CD14-positive monocyte (primary cell): ENCODE measurements around the gene ARFGAP1. TPM values are rescaled to one million over a fixed set of nuclear protein-coding genes. Genes with fewer than 3 reads are reported as not detected.

Experiments used
- DNase-seq, 3 donors: peaks; one replicate each; pipeline ENCODE4 v3.0.0-alpha.2; 2011 to 2022
- H2AFZ ChIP-seq: 2 replicates; pipeline ENCODE4 v1.6.0; 2012; ENCODE audit warnings: mild to moderate bottlenecking, low read depth, low read length, inconsistent platforms; ENCODE audit not compliant: insufficient read depth, poor library complexity, severe bottlenecking
- H3K27ac ChIP-seq, 2 donors: 1 replicate in 1 of 2; 2 replicates in 1 of 2; pipeline ENCODE4 v1.5.1; 2012 to 2013; ENCODE audit warnings: low read length in 2 of 2, control low read depth in 1 of 2, inconsistent platforms in 1 of 2, low read depth in 1 of 2, mild to moderate bottlenecking in 1 of 2
- H3K27me3 ChIP-seq, 2 donors: one replicate each; pipeline versions ENCODE4 v1.6.0 to v1.6.1; 2011 to 2013; ENCODE audit warnings: low read length in 2 of 2; ENCODE audit not compliant: control insufficient read depth in 2 of 2, insufficient read depth in 2 of 2
- H3K36me3 ChIP-seq, 2 donors: replicated peaks in 1 of 2; 1 replicate in 1 of 2; 2 replicates in 1 of 2; pipeline versions ENCODE4 v1.5.1 to v1.6.1; 2012 to 2013; ENCODE audit warnings: low read length in 2 of 2, control low read depth in 1 of 2, inconsistent platforms in 1 of 2, mild to moderate bottlenecking in 1 of 2; ENCODE audit not compliant: insufficient read depth in 2 of 2, control insufficient read depth in 1 of 2
- H3K4me1 ChIP-seq, 2 donors: 1 replicate in 1 of 2; 2 replicates in 1 of 2; pipeline versions ENCODE4 v1.5.1 to v1.6.1; 2012 to 2013; ENCODE audit warnings: low read length in 2 of 2, control low read depth in 1 of 2, inconsistent platforms in 1 of 2, mild to moderate bottlenecking in 1 of 2, moderate library complexity in 1 of 2; ENCODE audit not compliant: insufficient read depth in 2 of 2, control insufficient read depth in 1 of 2
- H3K4me2 ChIP-seq: replicated peaks from 2 replicates; pipeline ENCODE3; 2012; ENCODE audit warnings: low read length, moderate library complexity, mild to moderate bottlenecking; ENCODE audit not compliant: poor library complexity, severe bottlenecking; ENCODE audit errors: extremely low read depth
- H3K4me3 ChIP-seq, 3 experiments: fragments of 200-600 bp in 1 of 3; sonication (generic) in 1 of 3; replicated peaks in 1 of 3; 1 replicate in 2 of 3; 2 replicates in 1 of 3; pipeline ENCODE4 v1.5.1; 2011 to 2013; ENCODE audit warnings: low read length in 3 of 3, mild to moderate bottlenecking in 3 of 3, control low read depth in 2 of 3, low read depth in 2 of 3, inconsistent platforms in 1 of 3, moderate library complexity in 1 of 3
- H3K79me2 ChIP-seq: 2 replicates; pipeline ENCODE4 v1.6.0; 2012; ENCODE audit warnings: mild to moderate bottlenecking, control low read depth, inconsistent platforms, low read length, moderate library complexity; ENCODE audit not compliant: insufficient read depth
- H3K9ac ChIP-seq: 2 replicates; pipeline ENCODE4 v1.6.0; 2017; ENCODE audit warnings: low read length, mild to moderate bottlenecking; ENCODE audit not compliant: insufficient read depth, poor library complexity, severe bottlenecking
- H3K9me3 ChIP-seq, 2 donors: replicated peaks in 1 of 2; 1 replicate in 1 of 2; 2 replicates in 1 of 2; pipeline versions ENCODE4 v1.5.1 to v1.6.1; 2012 to 2013; ENCODE audit warnings: low read length in 2 of 2, control low read depth in 1 of 2; ENCODE audit not compliant: control insufficient read depth in 1 of 2, insufficient read depth in 1 of 2
- H4K20me1 ChIP-seq: 2 replicates; pipeline ENCODE4 v1.6.0; 2012; ENCODE audit warnings: mild to moderate bottlenecking, low read length, control low read depth, moderate library complexity; ENCODE audit not compliant: insufficient read depth
- H3K27ac Mint-ChIP-seq, 7 donors: one replicate each; pipeline ENCODE4 v1.8.0; 2020; ENCODE audit warnings: mild to moderate bottlenecking in 7 of 7, mixed read lengths in 7 of 7, moderate library complexity in 6 of 7, inconsistent platforms in 2 of 7
- H3K27me3 Mint-ChIP-seq, 3 donors: one replicate each; pipeline ENCODE4 v1.8.0; 2021 to 2022; ENCODE audit warnings: low read depth in 3 of 3, mild to moderate bottlenecking in 3 of 3, mixed read lengths in 3 of 3, moderate library complexity in 3 of 3, inconsistent platforms in 1 of 3
- H3K36me3 Mint-ChIP-seq, 2 donors: one replicate each; pipeline ENCODE4 v1.8.0; 2020; ENCODE audit warnings: mixed read lengths in 2 of 2, inconsistent platforms in 1 of 2, mild to moderate bottlenecking in 1 of 2
- H3K4me1 Mint-ChIP-seq: one replicate; pipeline ENCODE4 v1.8.0; 2020; ENCODE audit warnings: mild to moderate bottlenecking, mixed read lengths
- H3K4me3 Mint-ChIP-seq, 2 donors: one replicate each; pipeline ENCODE4 v1.8.0; 2020; ENCODE audit warnings: mild to moderate bottlenecking in 2 of 2, mixed read lengths in 2 of 2, moderate library complexity in 1 of 2
- H3K9me3 Mint-ChIP-seq, 7 donors: one replicate each; pipeline ENCODE4 v1.8.0; 2020 to 2022; ENCODE audit warnings: mixed read lengths in 7 of 7, mild to moderate bottlenecking in 6 of 7, moderate library complexity in 6 of 7, inconsistent platforms in 2 of 7
- WGBS: methylation state at CpG from one replicate; pipeline ENCODE4 v1.1.5; 2013; ENCODE audit warnings: missing lambda C conversion rate; ENCODE audit not compliant: insufficient coverage; 5-methylcytosine and 5-hydroxymethylcytosine counted together
- intact Hi-C, 2 donors: fragments of 100-400 bp; cut with micrococcal nuclease; formaldehyde crosslinking; loops; one replicate each; pipeline versions ENCODE4 v1.15.0 to v1.15.1; 2023
- polyA plus RNA-seq, 3 donors: library from polyadenylated mRNA; depleted of rRNA in 1 of 3; unstranded in 2 of 3; stranded (reverse) in 1 of 3; fragments of 300-500 nt in 2 of 3; fragments of >200 nt in 1 of 3; fragmentation: Illumina TruSeq in 2 of 3; gene quantifications; 1 replicate in 2 of 3; 2 replicates in 1 of 3; pipeline ENCODE4 v1.2.3, GENCODE V29; 2012 to 2021
- TF ChIP-seq, protein P1 (sequence below): fragments of 200-600 bp; IDR thresholded peaks from one replicate; pipeline ENCODE4 v1.8.0; 2022; ENCODE audit warnings: antibody characterized with exemption, mild to moderate bottlenecking

Gene ARFGAP1
- polyA plus RNA-seq, 3 donors = 11.2 to 99.8 (median 14.1) TPM

DNA sequence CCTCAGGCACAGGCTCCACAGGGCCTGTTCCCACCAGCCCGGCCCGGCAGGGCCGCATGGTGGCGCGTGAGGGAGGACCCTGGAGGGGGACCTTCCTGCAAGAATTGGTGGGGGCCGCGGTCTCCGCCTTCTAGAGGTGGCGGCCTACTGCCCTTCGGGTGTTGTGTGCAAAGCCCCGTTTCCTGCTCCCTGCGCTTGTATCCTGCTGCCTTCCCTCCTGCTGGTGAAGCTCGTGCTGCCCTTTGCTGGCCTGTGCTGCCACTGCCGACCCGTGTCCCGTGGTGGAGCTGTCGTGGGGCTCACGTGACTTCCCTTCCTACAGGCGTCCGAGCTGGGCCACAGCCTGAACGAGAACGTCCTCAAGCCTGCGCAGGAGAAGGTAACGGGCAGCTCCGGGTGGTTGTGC is 11.9 kb downstream of the ARFGAP1 start:
- 75% methylated on average over 20 of the region's 25 CpGs for WGBS

DNA sequence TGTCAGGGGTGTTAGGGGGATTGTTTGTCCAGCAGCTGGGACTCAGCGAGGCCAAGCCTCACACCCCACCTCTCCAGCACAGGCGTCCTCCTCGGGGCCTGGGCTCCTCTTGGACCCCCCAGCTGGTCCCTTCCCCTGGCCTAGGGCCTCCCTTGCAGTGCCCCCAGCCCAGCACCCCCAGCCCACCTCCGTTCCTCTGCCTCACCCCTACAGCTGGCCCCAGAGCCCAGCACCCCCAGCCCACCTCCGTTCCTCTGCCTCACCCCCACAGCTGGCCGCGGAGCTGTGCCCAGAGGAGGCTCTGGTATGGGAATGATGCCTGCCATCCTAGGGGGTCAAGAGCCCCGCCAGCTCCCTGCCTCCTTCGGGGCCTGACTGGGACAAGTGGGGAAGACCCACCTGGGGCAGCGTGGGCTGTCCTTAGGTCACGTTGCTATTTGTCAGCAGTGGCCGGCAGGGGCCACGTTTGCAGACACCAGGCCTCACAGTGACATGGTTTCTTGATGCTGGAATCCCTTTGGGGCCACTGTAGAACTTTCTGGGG is 12.4 kb downstream of the ARFGAP1 start:
- TF ChIP-seq, protein P1, sequence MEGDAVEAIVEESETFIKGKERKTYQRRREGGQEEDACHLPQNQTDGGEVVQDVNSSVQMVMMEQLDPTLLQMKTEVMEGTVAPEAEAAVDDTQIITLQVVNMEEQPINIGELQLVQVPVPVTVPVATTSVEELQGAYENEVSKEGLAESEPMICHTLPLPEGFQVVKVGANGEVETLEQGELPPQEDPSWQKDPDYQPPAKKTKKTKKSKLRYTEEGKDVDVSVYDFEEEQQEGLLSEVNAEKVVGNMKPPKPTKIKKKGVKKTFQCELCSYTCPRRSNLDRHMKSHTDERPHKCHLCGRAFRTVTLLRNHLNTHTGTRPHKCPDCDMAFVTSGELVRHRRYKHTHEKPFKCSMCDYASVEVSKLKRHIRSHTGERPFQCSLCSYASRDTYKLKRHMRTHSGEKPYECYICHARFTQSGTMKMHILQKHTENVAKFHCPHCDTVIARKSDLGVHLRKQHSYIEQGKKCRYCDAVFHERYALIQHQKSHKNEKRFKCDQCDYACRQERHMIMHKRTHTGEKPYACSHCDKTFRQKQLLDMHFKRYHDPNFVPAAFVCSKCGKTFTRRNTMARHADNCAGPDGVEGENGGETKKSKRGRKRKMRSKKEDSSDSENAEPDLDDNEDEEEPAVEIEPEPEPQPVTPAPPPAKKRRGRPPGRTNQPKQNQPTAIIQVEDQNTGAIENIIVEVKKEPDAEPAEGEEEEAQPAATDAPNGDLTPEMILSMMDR = no peak
- Histone ChIP-seq H2AFZ (no peak overlapping the region), H3K9ac (no peak overlapping the region), H3K9me3 (no peaks in the 10 kb centered on the region), H3K4me1 (no peaks in the 10 kb centered on the region), H3K79me2 (no peaks in the 10 kb centered on the region), H3K27me3 (no peaks in the 10 kb centered on the region), H3K4me3 (no peak overlapping the region), H3K4me2 (no peak overlapping the region), H3K36me3 (peaks cover 72 to 89% of the 10 kb centered on the region in 2 donors), H3K27ac (no peak overlapping the region), H4K20me1 (peaks cover 15% of the 10 kb centered on the region)
- no peak overlapping the region for H3K27ac Mint-ChIP-seq
- peaks cover 6% of the 10 kb centered on the region for H3K4me1 Mint-ChIP-seq
- peaks cover 44 to 82% of the 10 kb centered on the region in 2 donors for H3K36me3 Mint-ChIP-seq
- no peak for DNase-seq
- no peak overlapping the region for H3K4me3 Mint-ChIP-seq
- H3K9me3 Mint-ChIP-seq = no peaks in the 10 kb centered on the region
- H3K27me3 Mint-ChIP-seq = peaks cover 0 to 1% (median 0%) of the 10 kb centered on the region in 3 donors
- intact Hi-C loops = no loop called here
- WGBS = 98% methylated on average over 10 of the region's 13 CpGs

More for the DNA sequence above, 11.9 kb downstream of the ARFGAP1 start:
- no peak overlapping the region for H3K27ac ChIP-seq
- TF ChIP-seq, protein P1 = no peak
- H3K4me1 ChIP-seq = no peaks in the 10 kb centered on the region
- Mint-ChIP-seq H3K9me3 (no peaks in the 10 kb centered on the region), H3K27ac (peak overlapping the region in 2 of 7 donors; percentile 85 to 88), H3K4me1 (peaks cover 6% of the 10 kb centered on the region), H3K4me3 (peak overlapping the region in 1 of 2 donors; percentile 69), H3K36me3 (peaks cover 47 to 87% of the 10 kb centered on the region in 2 donors), H3K27me3 (no peaks in the 10 kb centered on the region)
- no peak overlapping the region for H3K4me3 ChIP-seq
- H3K27me3 ChIP-seq = no peaks in the 10 kb centered on the region
- no peaks in the 10 kb centered on the region for H3K79me2 ChIP-seq
- H3K9ac ChIP-seq = no peak overlapping the region
- H3K4me2 ChIP-seq = peak overlapping the region; percentile 1
- peaks cover 76 to 94% of the 10 kb centered on the region in 2 donors for H3K36me3 ChIP-seq
- intact Hi-C loops = no loop called here
- no peak for DNase-seq
- peaks cover 17% of the 10 kb centered on the region for H4K20me1 ChIP-seq
- no peak overlapping the region for H2AFZ ChIP-seq
- H3K9me3 ChIP-seq = no peaks in the 10 kb centered on the region
